Raji (cell line): ENCODE measurements around the gene THBS4.

Experiments
- POLR2A ChIP-seq: IDR thresholded peaks from 2 replicates; pipeline ENCODE4 v1.6.1; 2011; ENCODE audit warnings: low read depth, low read length, control low read depth; ENCODE audit not compliant: insufficient read depth

THBS4 gene

GRCh38 chr5:80064124-80064523, 29.0 kb downstream of the THBS4 start:
- TF ChIP-seq POLR2A: no peak

GRCh38 chr5:80067016-80067415, 31.9 kb downstream of the THBS4 start:
- TF ChIP-seq POLR2A: no peak

DNA sequence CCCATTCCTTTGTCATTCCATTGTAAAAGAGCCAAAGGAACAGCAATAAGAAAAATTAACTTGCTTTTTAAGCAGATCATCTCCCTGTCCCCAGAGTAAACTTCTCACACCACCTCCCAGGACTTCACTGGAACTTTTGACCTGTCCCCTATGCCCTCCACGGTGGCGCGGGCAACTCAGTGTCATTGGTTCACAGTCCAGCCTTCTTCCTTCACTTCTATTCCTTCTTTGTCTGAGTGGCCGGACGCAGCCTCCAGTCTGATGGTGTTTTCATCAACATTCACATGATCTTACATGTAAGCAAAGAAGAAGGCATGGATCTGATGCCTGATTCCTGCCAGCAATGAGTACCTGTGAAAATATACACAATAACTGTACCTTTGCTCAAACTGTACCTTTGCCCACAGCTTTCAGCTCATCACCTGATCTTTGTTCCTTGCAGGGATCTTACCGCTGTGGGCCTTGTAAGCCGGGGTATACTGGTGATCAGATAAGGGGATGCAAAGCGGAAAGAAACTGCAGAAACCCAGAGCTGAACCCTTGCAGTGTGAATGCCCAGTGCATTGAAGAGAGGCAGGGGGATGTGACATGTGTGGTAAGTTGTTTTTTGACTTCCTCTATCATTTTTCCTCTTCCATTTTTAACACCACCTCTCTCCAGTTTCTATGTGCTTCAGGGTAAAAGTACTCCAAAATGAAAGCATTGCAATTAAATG, 32.5 kb downstream of the THBS4 start:
- no peak for TF ChIP-seq POLR2A

DNA sequence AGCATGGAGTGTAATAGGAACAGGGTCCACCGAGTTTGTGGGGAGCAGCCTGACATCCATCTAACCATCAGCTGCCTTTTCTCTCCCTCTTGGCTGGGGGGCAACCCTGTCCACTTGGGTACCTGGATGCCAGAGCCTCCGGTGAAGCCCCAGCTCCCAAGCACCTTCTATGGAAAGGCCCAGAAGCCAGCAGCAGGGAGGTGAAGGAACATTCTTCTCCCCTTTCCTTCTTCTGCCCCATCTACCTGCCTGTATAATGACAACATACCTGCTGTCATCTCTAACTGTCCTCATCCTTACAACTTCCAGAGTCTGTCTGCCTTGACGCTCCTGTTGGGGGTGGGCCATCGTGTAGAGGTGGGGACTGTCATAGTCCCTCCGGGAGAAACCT, 33.1 kb downstream of the THBS4 start:
- no peak for TF ChIP-seq POLR2A

DNA sequence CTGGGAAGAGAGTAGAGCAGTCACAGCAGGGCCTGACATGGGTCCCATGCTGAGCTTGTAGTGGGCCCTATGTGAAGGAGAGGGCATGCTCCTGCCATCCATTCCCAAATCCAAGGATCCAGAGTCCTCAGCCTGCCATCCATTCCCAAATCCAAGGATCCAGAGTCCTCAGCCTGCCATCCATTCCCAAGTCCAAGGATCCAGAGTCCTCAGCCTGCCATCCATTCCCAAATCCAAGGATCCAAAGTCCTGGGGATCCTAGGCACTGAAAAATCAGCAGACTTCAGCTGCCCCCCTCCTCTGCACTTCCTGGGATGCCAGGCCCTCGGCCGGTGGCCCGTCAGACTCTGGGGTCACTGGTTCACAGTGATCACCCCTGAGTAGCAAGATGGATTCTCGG, 33.6 kb downstream of the THBS4 start:
- no peak for TF ChIP-seq POLR2A

- TF ChIP-seq POLR2A: no peak
Observed at GRCh38 chr5:80069251-80069800, 34.2 kb downstream of the THBS4 start.

DNA sequence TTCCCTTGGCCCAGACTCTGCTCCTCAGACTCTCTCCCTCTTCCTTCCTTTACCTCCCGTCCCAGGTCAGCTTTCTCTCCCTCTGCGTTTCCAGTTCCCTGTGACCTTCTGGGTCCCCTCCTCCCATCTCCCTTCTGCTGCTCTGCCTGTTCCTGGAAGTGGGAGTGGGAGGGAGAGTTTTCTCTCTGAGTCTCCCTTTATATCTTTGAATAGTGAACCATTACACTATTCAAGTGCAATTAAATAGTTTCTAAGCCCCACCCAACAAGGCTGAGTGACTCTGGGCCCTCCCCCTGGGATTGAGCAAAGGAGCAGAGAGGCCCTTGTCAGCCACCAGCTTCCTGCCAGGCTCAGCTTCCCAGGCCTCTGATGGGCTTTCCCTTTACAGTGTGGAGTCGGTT, 34.8 kb downstream of the THBS4 start:
- TF ChIP-seq POLR2A: no peak

GRCh38 chr5:80070338-80071056, 35.3 kb downstream of the THBS4 start:
- TF ChIP-seq POLR2A: no peak

DNA sequence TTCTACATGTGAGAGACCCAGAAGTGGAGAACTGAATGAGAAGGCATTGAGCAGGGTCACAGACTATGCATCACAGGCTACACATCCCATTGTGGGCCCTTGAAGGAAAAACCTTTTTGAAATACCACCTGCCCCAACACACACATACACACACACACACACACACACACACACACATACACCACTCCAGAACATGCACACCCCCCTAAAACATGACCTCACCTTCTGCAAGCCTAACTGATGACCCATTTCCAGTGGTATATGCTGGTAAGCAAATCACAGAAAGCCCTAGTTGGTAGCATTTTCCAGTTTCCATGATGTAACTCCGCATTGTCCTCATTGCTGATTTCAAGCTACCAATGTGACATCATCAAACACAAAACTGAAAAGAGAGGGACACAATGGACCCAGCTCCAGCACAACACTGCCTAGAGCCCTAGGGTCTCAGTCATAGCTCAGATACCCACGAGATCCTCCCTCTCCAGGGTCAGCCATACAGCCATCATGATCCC, 36.4 kb downstream of the THBS4 start:
- no peak for TF ChIP-seq POLR2A

DNA sequence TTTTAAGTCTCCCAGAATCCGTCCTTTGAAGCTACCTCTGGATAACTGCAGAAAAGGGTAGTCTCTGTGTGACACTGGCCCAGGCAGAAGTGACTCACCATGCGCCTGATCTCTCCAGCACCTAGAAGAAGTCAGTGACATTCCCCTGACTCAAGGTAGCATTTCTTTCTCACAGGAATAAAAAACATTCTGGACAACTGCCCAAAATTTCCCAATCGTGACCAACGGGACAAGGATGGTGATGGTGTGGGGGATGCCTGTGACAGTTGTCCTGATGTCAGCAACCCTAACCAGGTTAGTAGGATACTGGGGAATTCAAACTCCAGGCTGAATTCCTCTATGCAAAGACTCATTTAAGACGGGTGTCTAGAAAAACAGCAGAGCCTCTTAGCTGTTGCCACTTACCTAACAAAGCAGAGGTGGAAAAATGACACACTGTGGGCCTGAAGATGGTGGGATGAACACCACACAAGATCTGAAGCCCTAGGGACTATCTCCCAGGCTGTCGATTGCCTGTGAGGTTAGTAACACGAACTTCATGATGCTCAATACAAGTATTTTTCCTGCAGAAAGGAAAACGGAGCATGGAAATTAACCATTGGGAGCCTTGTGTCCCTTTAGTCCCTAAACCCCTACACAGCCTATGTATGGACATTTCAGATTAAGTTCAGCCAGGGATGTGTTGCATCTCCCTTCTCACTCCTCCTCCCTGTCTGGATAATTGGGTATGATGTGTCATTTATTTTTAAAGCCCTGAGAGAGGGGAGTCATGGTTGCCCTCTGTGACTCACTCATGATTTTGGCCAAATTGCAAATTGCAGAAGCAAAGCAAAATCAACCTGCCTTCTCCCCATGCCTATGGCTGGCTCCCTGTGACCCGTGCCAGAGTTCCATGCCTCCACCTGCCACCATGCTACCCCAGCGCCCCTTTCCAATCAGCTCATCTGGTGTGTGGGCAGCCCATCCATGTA, 37.2 kb downstream of the THBS4 start:
- TF ChIP-seq POLR2A: no peak

DNA sequence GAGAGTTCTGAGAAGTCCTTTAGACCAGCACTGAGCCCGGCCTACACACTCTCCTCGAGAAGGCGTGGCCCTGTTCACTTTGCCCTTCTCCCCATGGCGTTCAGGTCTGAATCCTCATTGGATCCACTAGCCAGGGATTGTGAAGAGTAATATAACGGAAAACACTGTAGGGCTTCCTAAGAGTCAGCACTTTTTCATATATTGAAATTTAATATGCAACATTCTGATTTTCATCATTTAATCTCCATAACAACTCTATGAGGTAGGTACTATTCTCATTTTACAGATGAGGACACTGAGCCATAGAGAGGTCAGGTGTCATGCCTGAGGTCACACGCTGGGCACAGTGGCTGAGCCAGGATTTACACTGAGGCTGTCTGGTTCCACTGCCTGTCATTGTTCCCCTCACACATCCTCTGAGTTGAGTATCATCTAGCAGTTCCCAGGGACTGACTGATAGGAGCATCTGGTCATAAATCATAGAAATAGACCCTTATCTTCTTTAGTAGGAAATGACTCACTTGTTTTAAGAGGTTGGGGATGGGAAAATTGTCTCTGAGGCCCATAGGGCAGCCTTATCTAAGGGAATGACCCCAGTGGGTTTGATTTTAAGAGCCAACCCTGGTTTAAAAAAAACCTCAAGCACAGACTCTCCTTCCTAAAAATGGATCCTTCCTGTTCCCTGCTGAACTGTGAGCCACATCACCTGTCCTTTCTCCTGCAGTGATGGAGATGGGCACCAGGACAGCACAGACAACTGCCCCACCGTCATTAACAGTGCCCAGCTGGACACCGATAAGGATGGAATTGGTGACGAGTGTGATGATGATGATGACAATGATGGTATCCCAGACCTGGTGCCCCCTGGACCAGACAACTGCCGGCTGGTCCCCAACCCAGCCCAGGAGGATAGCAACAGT, 41.2 kb downstream of the THBS4 start:
- no peak for TF ChIP-seq POLR2A

GRCh38 chr5:80077051-80077714, 42.0 kb downstream of the THBS4 start:
- no peak for TF ChIP-seq POLR2A

DNA sequence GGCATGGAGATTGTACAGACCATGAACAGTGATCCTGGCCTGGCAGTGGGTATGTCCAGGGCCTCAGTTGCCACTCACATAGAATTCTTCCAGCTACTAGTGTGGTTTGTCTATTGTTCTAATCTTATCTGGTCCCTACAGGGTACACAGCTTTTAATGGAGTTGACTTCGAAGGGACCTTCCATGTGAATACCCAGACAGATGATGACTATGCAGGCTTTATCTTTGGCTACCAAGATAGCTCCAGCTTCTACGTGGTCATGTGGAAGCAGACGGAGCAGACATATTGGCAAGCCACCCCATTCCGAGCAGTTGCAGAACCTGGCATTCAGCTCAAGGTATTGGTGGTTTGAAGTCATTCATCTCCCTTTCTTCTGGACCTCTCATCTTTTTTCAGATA, 43.8 kb downstream of the THBS4 start:
- no peak for TF ChIP-seq POLR2A
